Measurements from ENCODE around the gene SEC63. TPM values are rescaled to one million over a fixed set of nuclear protein-coding genes. Genes with fewer than 3 reads are reported as not detected.
"Not testable (repeated sequence)": the region's sequence is repeated elsewhere in the genome, so short reads cannot be mapped to it uniquely, and the experiment has no call there.

SEC63 gene
- total RNA-seq, 1 donor from 2014 or later = 154 TPM

GRCh38 chr6:107866606-107867301 lies 91.3 kb downstream of the SEC63 start:
- H3K27ac Mint-ChIP-seq = no peak overlapping the region
- peaks cover 2% of the 10 kb centered on the region for H3K4me1 Mint-ChIP-seq
- peak; percentile 18 for TF ChIP-seq CTCF (IDR thresholded peaks at IDR 0.05; ENCODE audit: unreplicated experiment)
- no peaks in the 10 kb centered on the region for H3K9me3 Mint-ChIP-seq
- H3K4me3 Mint-ChIP-seq = no peak overlapping the region
- H3K27me3 Mint-ChIP-seq (ENCODE audit: low read depth) = no peaks in the 10 kb centered on the region
- no peak for DNase-seq (ENCODE audit: low spot score in 2 of 2, unreplicated experiment in 2 of 2)
- H3K36me3 Mint-ChIP-seq = peaks cover 20% of the 10 kb centered on the region

- no peak for DNase-seq (ENCODE audit: low spot score in 2 of 2, unreplicated experiment in 2 of 2)
- H3K4me1 Mint-ChIP-seq = no peaks in the 10 kb centered on the region
- H3K9me3 Mint-ChIP-seq = peaks cover 3% of the 10 kb centered on the region
- peaks cover 4% of the 10 kb centered on the region for H3K36me3 Mint-ChIP-seq
- H3K27me3 Mint-ChIP-seq (ENCODE audit: low read depth) = no peaks in the 10 kb centered on the region
- H3K4me3 Mint-ChIP-seq = no peak overlapping the region
- no peak overlapping the region for H3K27ac Mint-ChIP-seq
- no peak for TF ChIP-seq CTCF (IDR thresholded peaks at IDR 0.05; ENCODE audit: unreplicated experiment)
These were observed 93.5 kb downstream of the SEC63 start for GRCh38 chr6:107864226-107865127.

- TF ChIP-seq CTCF (IDR thresholded peaks at IDR 0.05; ENCODE audit: unreplicated experiment) = no peak
- Mint-ChIP-seq H3K9me3 (peaks cover 7% of the 10 kb centered on the region), H3K27me3 (ENCODE audit: low read depth) (no peaks in the 10 kb centered on the region), H3K4me3 (no peak overlapping the region), H3K36me3 (no peaks in the 10 kb centered on the region), H3K4me1 (no peaks in the 10 kb centered on the region), H3K27ac (no peak overlapping the region)
- DNase-seq (ENCODE audit: low spot score in 2 of 2, unreplicated experiment in 2 of 2) = no peak
These were observed 95.6 kb downstream of the SEC63 start for GRCh38 chr6:107862383-107862782.

- not testable (repeated sequence) for H3K4me3 Mint-ChIP-seq; H3K27me3 Mint-ChIP-seq (ENCODE audit: low read depth); H3K27ac Mint-ChIP-seq; H3K36me3 Mint-ChIP-seq; DNase-seq (ENCODE audit: low spot score in 2 of 2, unreplicated experiment in 2 of 2); H3K4me1 Mint-ChIP-seq; H3K9me3 Mint-ChIP-seq
These were observed 97.0 kb downstream of the SEC63 start for GRCh38 chr6:107860963-107861362.

GRCh38 chr6:107860144-107860543 lies 97.9 kb downstream of the SEC63 start:
- not testable (repeated sequence) for H3K9me3 Mint-ChIP-seq; H3K4me3 Mint-ChIP-seq; DNase-seq (ENCODE audit: low spot score in 2 of 2, unreplicated experiment in 2 of 2); H3K27me3 Mint-ChIP-seq (ENCODE audit: low read depth); H3K36me3 Mint-ChIP-seq; H3K4me1 Mint-ChIP-seq; H3K27ac Mint-ChIP-seq

GRCh38 chr6:107853230-107853629 lies 104.8 kb downstream of the SEC63 start:
- Mint-ChIP-seq H3K4me3 (no peak overlapping the region), H3K9me3 (no peaks in the 10 kb centered on the region), H3K36me3 (no peaks in the 10 kb centered on the region), H3K4me1 (no peaks in the 10 kb centered on the region), H3K27me3 (ENCODE audit: low read depth) (no peaks in the 10 kb centered on the region), H3K27ac (no peak overlapping the region)
- no peak for TF ChIP-seq CTCF (IDR thresholded peaks at IDR 0.05; ENCODE audit: unreplicated experiment)
- DNase-seq (ENCODE audit: low spot score in 2 of 2, unreplicated experiment in 2 of 2) = no peak

All from mesothelial cell of epicardium (in vitro differentiated cells).